ENCODE data around the gene EFEMP1. TPM values are rescaled to one million over a fixed set of nuclear protein-coding genes. Genes with fewer than 3 reads are reported as not detected.

The EFEMP1 gene
- polyA plus RNA-seq, 3 donors: 86.6 to 96.4 (median 95.5) TPM

GRCh38 chr2:55948176-55948923, 24.8 kb upstream of the EFEMP1 start:
- no peak for DNase-seq

DNA sequence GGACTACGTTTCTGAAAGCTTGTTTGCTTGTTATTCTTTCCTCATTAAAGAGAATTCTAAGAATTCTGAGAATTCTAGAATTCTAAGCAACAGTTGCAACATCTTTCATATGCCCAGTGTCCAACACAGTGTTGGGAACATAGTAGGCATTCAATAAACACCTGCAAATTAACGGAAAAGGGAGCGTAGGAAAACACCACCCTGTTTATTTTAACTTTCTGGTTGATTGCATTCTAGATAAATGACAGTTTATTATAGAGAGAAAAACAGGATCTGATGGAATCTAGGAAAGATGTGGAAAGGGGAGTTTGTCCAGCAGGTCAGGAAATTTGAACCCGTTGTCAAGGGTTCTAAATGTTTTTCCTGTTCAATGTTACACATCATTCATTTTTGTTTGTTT, 24.2 kb upstream of the EFEMP1 start:
- no peak for DNase-seq

DNA sequence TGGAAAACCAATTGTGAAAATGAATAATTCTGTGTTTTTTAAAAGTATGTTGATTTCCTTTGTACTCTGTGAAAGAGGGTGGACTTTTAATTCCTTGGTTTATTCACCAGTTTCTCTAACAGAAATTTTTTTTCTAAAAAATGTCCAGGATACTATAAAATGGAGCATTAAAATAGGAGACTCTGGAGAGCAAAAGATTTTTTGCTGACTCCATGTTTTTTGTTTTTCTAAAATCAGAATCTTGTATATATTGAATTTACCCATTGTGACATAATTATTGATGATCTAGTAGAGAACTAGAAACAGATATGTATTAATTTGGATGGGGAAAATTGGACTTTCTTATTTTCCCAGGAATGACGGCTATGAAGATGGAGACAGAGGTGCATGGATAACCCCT, 23.2 kb upstream of the EFEMP1 start:
- DNase-seq: no peak

- no peak for DNase-seq
These were observed 19.9 kb upstream of the EFEMP1 start for GRCh38 chr2:55943466-55943865.

- DNase-seq: no peak
These were observed 12.8 kb upstream of the EFEMP1 start for GRCh38 chr2:55936351-55936750.

- no peak for DNase-seq
These were observed 10.8 kb upstream of the EFEMP1 start for GRCh38 chr2:55934337-55934736.

DNA sequence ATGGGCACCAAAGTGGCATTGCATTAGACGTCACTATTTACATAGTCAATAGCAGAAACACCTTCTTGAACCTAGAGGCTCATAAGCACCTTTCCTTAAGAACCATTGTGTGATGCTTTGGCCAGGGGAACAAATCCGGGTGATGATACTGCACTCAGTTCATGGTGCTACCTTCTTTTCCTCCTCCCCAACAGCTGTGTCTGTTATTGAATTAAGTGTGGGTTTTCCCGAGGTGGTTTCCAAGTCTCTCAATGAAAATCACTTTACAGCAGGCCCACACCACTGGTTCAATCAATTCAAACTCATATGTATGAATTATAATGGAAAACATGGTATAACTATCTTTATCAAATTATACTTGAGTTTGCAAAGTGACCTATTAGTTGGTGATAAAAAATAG, 9.3 kb upstream of the EFEMP1 start:
- no peak for DNase-seq

DNA sequence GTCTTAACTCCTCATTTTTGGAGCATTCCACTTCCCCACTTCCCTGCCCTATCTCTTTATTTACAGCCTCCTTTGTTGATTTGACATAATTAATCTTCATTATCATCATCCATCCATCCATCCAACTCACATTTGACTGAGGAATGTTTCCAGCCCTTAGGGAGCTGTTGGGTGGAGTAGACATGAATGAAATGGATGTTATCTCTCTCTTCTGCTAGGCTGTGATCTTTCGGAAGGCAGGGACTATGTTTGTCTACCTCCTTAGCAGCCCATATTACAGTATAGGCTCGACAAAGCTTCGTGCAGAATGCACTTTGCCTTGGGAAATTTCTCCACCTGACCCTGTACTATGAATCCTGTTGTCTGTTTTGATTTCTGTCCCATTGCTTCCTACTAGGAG, 7.7 kb upstream of the EFEMP1 start:
- no peak for DNase-seq

DNA sequence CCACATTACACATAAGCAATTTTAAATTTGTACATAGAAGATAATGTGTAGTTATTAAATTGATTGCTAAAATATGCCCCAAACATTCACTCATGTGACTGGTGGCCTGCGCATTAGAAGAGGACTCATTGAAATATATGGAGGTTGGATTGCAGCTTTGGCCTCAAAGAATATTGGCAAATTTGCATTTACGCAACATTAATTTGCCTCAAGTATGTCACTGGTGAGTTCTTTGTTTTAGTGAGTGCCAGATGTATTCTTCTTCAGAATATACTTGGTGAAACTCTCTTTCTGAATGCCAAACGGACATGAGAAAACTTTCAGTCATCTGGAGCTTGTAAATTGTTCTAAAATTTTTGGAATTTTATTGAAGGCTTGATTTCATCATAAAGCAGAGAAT, 5.9 kb upstream of the EFEMP1 start:
- DNase-seq: no peak

DNA sequence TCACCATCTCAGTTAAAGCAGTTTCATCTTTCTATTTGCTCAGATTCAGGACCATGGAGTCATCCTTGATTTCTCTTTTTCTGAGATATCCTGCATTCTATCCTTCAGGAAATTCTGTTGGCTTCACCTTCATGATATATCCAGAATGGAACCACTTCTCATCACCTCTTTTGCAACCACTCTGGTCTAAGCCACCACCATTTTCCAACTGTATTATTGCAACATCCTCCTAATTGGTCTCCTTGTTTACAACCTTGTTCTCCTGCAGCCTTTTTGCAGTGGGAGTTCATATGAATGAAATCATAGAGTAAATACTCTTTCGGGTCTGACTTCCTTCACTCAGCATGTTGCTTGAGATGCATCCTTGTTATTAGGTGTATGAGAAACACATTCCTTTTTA, 3.4 kb upstream of the EFEMP1 start:
- DNase-seq: no peak

DNA sequence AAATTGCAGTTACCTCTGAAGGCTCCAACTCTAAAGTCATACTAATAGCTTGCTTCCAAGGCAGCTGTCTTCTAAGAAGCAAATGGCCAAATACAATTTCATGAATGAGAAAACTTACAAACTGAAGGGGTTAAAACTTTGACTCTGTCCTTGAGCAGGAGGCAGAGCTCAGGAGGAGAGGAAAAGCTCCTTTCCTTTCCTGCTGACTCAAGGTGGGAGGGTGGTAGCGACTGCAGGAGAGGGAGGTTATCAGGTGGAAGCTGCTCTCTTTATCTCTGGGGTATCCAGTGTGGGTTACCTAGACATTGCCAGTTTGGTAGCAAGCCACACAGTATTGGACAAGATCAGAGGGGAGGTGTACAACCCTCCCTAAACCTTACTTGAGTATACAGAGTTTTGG, 2.7 kb upstream of the EFEMP1 start:
- no peak for DNase-seq

DNA sequence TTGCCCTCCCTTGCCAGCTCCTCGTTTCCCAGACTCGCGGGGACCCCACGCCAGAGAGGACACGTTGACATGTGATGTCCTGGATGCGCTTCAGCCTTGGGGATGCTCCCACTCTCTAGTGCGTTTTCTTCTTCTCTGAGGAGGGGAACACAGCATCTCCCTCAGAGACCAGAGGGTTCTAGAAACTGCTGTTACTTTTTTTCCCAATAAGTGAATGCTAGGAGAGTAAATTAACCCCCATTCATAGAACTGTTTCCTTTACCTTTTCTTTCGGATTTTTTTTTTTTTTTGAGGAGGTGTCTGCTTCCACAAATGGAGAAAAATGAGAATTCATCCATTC, 370 bp upstream of the EFEMP1 start:
- no peak for DNase-seq

GRCh38 chr2:55922291-55922907, 1.2 kb downstream of the EFEMP1 start:
- DNase-seq: peak; percentile 52

DNA sequence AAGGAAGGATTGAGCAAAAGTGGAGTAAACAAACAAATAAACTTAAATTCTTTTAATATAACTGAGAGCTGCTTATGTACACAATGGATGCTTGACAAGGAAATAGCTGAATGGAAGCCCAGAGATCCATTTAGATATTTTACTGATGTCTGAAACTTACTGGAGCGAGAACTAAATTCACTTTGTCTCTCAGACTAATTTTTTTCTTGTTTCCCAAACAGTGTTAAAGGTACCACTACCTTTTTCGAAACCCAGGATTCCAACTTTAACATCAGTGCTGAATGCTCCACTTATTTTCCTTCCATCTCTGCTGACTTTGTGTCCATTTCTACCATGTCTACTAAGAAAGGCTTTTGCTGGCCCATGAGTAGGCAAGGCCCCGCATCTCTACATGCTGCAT, 4.0 kb downstream of the EFEMP1 start:
- no peak for DNase-seq

- no peak for DNase-seq
These were observed 4.7 kb downstream of the EFEMP1 start for GRCh38 chr2:55918856-55919255.

DNA sequence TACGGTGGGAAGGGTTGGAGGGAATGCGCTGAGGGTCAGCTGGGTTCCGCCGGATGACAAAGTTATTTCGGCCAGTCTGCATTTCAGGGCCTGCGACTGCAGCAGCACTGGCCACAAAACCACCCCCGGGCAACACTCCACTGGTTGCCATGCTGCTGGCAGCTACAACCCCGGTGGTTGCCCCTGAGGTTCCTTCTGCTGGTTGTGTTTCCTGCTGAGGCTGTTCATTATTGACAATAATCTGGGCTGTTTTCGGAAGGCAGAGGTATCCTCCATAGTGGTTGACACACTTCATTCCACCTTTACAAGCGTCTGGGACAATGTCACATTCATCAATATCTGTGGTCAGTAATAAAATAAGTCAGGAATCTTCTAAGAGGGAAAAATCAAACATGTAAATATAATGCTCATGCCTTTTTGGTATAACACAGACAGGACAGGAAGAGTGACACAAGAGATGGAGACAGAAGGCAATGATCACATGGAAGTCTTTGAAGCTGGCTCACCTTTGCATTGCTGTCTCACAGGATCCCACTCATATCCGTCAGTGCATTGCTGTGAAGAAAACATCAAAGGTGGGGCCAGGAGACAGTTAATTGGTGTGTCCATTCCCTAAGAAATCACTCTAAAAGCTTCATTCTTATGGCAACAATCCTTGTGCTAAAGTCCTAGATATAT, 5.7 kb downstream of the EFEMP1 start:
- no peak for DNase-seq

GRCh38 chr2:55917117-55917516, 6.5 kb downstream of the EFEMP1 start:
- DNase-seq: no peak

DNA sequence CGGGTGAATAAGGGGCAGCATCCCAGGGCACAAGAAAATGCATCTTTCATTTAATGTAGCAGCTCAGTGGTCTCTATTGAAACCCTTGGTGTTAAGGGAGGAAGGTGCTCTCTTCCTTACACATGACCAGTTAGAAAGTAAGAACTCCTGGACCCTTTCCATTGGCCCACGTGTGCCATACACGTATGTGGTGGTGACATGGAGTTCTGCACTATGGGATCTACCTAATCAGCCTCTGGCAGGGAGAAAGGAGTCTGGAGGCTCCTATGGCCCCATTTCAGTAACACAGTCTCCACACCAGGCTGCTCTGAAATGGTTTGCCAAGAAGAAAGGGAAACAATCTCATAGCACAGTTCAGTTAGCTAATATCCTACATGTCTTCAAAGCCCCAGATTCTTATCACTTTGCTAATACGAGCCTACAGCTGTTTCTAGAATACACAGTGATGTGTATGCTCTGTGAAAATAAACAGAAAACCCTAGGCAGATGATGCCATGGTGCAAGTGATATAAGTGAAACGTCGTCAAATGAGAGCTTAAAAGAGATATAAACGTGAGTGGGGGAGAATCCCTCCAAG, 7.0 kb downstream of the EFEMP1 start:
- no peak for DNase-seq

DNA sequence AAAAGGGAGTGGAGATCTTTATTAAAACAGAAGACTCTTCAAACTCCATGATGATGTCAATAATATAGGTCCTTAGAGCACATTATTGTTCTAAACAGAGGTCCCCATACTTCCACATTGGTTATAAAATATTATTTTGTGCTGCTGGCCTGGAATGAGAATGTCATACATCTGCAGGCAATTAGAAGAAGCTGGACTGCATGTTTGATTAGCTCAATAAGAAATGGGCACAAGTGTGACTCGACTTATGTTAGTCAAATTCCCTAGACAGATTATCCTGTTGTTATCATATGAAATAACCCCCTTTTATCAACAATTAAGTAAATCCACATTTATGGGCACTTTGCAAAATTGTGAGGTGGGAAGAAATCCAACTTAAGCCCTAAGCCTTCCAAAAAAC, 8.8 kb downstream of the EFEMP1 start:
- DNase-seq: no peak

DNA sequence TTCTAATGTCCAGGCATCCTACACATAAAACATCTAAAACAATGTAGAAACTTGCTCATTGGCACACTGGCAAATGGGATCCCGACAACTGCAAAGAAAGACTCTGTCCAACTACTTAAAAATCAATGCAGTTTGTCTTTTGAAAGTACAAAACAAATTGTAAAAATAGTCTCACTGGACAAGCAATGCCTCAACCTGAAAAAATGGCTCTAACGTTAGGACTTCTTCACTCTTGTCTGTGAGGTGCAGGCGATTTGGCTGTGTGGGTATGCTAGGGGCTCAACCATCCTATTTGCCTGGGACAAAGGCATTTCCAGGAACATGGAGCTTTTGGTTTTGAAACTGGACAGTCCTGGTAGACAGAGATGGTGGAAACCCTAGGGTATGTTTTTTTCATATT, 10.7 kb downstream of the EFEMP1 start:
- DNase-seq: no peak

DNA sequence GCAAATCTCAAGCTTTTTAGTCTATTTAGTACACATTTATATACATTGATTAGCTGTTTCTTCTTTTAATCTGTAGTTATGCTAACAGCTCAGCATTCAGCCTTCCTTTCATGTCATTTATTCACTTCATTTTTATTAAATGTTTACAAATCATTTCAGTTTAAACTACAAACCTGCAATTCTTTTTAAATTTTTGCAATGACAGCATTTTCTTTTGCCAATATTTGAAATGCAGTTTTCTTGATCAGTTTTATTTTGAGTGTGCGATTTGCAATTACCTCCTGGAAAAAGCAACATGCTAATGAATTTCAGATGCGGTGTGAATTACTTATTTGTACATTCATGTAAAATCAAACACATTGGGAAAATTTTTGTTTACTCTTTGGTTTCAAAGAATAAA, 13.5 kb downstream of the EFEMP1 start:
- DNase-seq: no peak

DNA sequence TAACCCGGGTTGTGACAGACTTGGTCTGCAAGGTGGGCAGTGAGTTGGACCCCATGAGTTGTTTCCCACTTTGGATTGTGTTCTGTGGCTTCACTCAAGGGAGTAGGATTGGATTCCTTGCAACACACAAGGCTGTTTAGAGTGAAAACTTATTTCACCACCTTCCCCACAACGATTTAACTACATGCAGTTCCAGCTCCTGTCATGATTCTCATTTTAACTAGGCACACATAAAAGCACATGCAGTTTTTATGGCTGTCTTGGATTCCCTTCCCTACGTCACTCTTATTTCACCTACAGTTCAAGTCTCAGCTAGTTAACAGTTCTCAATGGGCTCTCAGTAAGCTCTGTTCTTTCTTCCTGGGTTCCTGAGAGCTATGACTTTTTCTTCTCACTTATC, 15.9 kb downstream of the EFEMP1 start:
- no peak for DNase-seq

DNA sequence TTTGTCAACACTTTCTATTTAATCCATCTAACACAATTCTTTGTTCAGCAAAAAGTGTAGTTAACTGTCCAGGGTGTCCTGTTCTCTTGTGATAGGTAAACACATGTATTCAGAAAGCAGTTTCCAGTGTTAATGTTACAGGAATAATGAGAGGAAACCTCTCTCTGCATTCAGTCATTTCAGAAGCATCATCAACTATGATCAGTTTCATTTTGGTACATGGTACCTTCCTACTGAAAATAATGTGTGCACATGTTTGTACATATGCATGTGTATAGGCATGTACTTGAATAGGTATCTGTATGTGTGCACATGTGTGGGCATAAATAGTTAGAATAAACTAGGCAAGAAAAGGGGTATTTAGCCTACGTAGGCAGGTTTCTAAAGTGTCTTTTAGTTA, 16.6 kb downstream of the EFEMP1 start:
- no peak for DNase-seq

Data from renal pelvis (tissue), 4 donors.